PC-3 (cell line): ENCODE measurements around the gene LHX5. TPM values are rescaled to one million over a fixed set of nuclear protein-coding genes. Genes with fewer than 3 reads are reported as not detected.

Source experiments
- ATAC-seq: fragments of 200-7000 bp; cut with Tn5 transposase; 2 replicates; pipeline ENCODE4 v1.9.1; 2020; ENCODE audit warnings: mild to moderate bottlenecking, moderate library complexity
- BruUV-seq: library from RNA; stranded (reverse); fragments of 400-500 nt; replicated peaks from 2 replicates; lab custom pipeline; 2021; lab: Mats Ljungman, UMichigan
- CTCF ChIA-PET: fragments of 300-600 bp; sonication (Branson Sonifier 250); formaldehyde crosslinking; loops from one replicate; lab custom pipeline; 2022; ENCODE audit warnings: antibody characterized with exemption; lab: Charles Lee
- POLR2A ChIA-PET: fragments of 300-600 bp; sonication (Branson Sonifier 250); formaldehyde crosslinking; loops from one replicate; lab custom pipeline; 2022; ENCODE audit warnings: antibody characterized with exemption; ENCODE audit not compliant: unreplicated experiment; lab: Charles Lee
- DNase-seq: peaks from one replicate; pipeline ENCODE4 v3.0.0-alpha.2; 2015
- H2AFZ ChIP-seq: fragments of 300-600 bp; sonication (generic); 2 replicates; pipeline ENCODE4 v1.6.0; 2016; ENCODE audit warnings: antibody characterized with exemption, low read length
- H3F3A ChIP-seq: fragments of 300-600 bp; sonication (generic); one replicate; pipeline ENCODE4 v1.6.0; 2017; ENCODE audit warnings: antibody characterized with exemption, low read length, control low read depth, mild to moderate bottlenecking; ENCODE audit not compliant: unreplicated experiment
- H3K27ac ChIP-seq: fragments of 300-600 bp; sonication (generic); 2 replicates; pipeline ENCODE4 v1.5.1; 2016; ENCODE audit warnings: mild to moderate bottlenecking, low read length
- H3K27me3 ChIP-seq: fragments of 300-600 bp; sonication (generic); 2 replicates; pipeline ENCODE4 v1.6.1; 2016; ENCODE audit warnings: low read length, mixed read lengths
- H3K36me3 ChIP-seq: fragments of 300-600 bp; sonication (generic); 2 replicates; pipeline ENCODE4 v1.6.1; 2016; ENCODE audit warnings: low read depth, mixed run types, low read length, mixed read lengths
- H3K4me1 ChIP-seq: fragments of 300-600 bp; sonication (generic); 2 replicates; pipeline ENCODE4 v1.5.1; 2016; ENCODE audit warnings: low read length; ENCODE audit not compliant: insufficient read depth
- H3K4me2 ChIP-seq: fragments of 300-600 bp; sonication (generic); 2 replicates; pipeline ENCODE4 v1.6.0; 2016; ENCODE audit warnings: low read length
- H3K4me3 ChIP-seq: fragments of 300-600 bp; sonication (generic); 2 replicates; pipeline ENCODE4 v1.5.1; 2016; ENCODE audit warnings: mild to moderate bottlenecking, low read length, mixed read lengths
- H3K79me2 ChIP-seq: fragments of 300-600 bp; sonication (generic); 2 replicates; pipeline ENCODE4 v1.6.1; 2017; ENCODE audit warnings: low read length, mixed read lengths
- H3K9ac ChIP-seq: fragments of 300-600 bp; sonication (generic); 2 replicates; pipeline ENCODE4 v1.6.0; 2016; ENCODE audit warnings: mild to moderate bottlenecking, low read length
- H3K9me2 ChIP-seq: fragments of 300-600 bp; sonication (generic); replicated peaks from 2 replicates; pipeline ENCODE4 v1.6.1; 2016; ENCODE audit warnings: mixed run types, low read length, mixed read lengths
- H3K9me3 ChIP-seq: fragments of 300-600 bp; sonication (generic); 2 replicates; pipeline ENCODE4 v1.6.1; 2016; ENCODE audit warnings: low read length, mixed read lengths
- H4K20me1 ChIP-seq: fragments of 300-600 bp; sonication (generic); 2 replicates; pipeline ENCODE4 v1.6.1; 2016; ENCODE audit warnings: low read length, mixed read lengths
- CTCF ChIP-seq: fragments of 300-600 bp; sonication (generic); conservative IDR thresholded peaks from 2 replicates; pipeline ENCODE4 v1.5.1; 2017; ENCODE audit warnings: antibody characterized with exemption, low read depth, mild to moderate bottlenecking, low read length
- EZH2 ChIP-seq: fragments of 300-600 bp; sonication (generic); IDR thresholded peaks from one replicate; pipeline ENCODE4 v1.6.1; 2017; ENCODE audit warnings: antibody characterized with exemption, mild to moderate bottlenecking, low read length; ENCODE audit not compliant: unreplicated experiment
- EZH2phosphoT487 ChIP-seq: fragments of 300-600 bp; sonication (generic); IDR thresholded peaks from 2 replicates; pipeline ENCODE4 v1.6.1; 2018; ENCODE audit warnings: mild to moderate bottlenecking, antibody characterized with exemption, low read length, borderline replicate concordance
- intact Hi-C: fragments of 100-400 bp; cut with micrococcal nuclease; formaldehyde crosslinking; loops from 2 replicates; pipeline ENCODE4 v1.9.0; 2023
- total RNA-seq: library from RNA; depleted of rRNA; stranded (reverse); fragments of >200 nt; gene quantifications from 2 replicates; pipeline ENCODE4 v1.2.3, GENCODE V29; 2014

The LHX5 gene
- total RNA-seq, 1 experiment from 2014 or later: 0.26 TPM

DNA sequence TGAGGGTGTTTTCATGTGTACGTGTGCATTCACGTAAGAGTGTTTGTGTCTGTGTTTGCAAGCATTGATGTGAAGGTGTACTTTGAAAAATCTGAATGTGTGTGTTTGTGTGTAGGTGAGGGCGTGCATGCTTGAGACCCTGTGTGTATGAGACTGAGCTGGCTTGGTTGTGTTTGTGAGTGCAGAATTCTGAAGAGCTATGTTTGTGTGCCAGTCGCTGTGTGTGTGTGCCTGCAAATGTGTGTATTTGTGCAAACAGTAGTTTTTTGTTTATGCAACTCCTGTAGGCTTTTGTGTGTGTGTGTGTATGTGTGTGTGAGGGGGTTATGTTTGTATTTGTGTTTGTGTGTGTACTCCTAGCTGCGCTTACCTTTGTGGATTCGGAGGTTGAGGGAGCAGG lies 1.7 kb upstream of the LHX5 start:
- no peak overlapping the region for H3K9ac ChIP-seq
- H2AFZ ChIP-seq: no peak overlapping the region
- DNase-seq: no peak
- H3K9me2 ChIP-seq: no peaks in the 10 kb centered on the region
- intact Hi-C loops: no loop called here
- H3K4me2 ChIP-seq: no peak overlapping the region
- H3K4me1 ChIP-seq: no peaks in the 10 kb centered on the region
- no peaks in the 10 kb centered on the region for H4K20me1 ChIP-seq
- POLR2A ChIA-PET: no interaction called here
- no peak overlapping the region for H3K27ac ChIP-seq
- no peak for TF ChIP-seq EZH2
- CTCF ChIA-PET: no interaction called here
- no TSS peak for BruUV-seq
- H3F3A ChIP-seq: no peaks in the 10 kb centered on the region
- ATAC-seq: no peak
- no peaks in the 10 kb centered on the region for H3K36me3 ChIP-seq
- H3K79me2 ChIP-seq: no peaks in the 10 kb centered on the region
- H3K4me3 ChIP-seq: no peak overlapping the region
- H3K9me3 ChIP-seq: no peaks in the 10 kb centered on the region
- peaks cover 96% of the 10 kb centered on the region for H3K27me3 ChIP-seq

GRCh38 chr12:113472191-113473121 lies 785 bp upstream of the LHX5 start:
- TF ChIP-seq EZH2 (no peak), EZH2phosphoT487 (no peak), CTCF (no peak)
- Histone ChIP-seq H3K27ac (no peak overlapping the region), H3F3A (no peaks in the 10 kb centered on the region), H3K9me2 (no peaks in the 10 kb centered on the region), H3K79me2 (no peaks in the 10 kb centered on the region), H3K9ac (no peak overlapping the region), H3K27me3 (peaks cover 96% of the 10 kb centered on the region), H3K36me3 (no peaks in the 10 kb centered on the region), H3K4me3 (no peak overlapping the region), H3K4me2 (no peak overlapping the region), H2AFZ (no peak overlapping the region), H3K4me1 (peaks cover 3% of the 10 kb centered on the region; the same call in 1 of the 2 replicates), H3K9me3 (no peaks in the 10 kb centered on the region), H4K20me1 (no peaks in the 10 kb centered on the region)
- no peak for ATAC-seq
- POLR2A ChIA-PET: no interaction called here
- BruUV-seq: no TSS peak
- intact Hi-C loops: no loop called here
- CTCF ChIA-PET: no interaction called here
- no peak for DNase-seq

DNA sequence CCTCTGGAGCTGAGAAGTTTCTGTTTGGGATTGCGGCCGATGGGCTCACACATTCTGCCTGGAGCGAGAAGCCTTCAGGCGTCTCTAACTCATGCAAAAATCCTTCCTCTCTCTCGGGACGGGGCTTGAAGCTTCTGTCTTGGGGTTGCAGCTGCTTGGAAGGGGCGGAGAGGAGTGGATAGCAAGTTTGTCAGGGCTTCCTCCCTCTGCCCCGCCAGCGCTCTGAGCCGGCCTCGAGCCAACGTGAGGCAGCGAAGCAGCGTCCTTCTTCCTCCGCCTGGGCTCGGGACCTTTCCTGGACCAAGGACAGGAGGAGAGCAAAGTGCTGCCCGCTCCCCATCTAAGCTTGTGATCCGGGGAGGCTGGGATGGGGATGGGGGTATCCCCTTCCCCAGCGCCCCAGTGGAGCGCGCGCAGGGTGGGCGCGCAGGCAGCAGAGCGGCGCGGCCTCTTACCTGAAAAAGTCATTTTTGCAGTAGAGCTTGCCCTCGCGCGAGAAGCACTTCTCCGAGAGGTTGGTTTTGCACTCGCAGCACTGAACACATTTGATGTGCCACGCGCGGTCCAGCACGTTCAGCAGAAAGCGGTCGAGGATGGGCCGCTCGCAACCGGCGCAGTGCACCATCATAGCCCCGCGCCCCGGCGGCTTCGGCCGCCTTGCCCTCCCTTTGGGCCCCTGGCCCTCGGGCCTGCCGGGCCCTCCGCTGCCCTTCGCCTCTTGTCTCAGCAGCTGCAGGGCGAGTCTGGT lies 626 bp downstream of the LHX5 start:
- no TSS peak for BruUV-seq
- TF ChIP-seq CTCF (no peak), EZH2phosphoT487 (no peak), EZH2 (no peak)
- Histone ChIP-seq H3K9ac (no peak overlapping the region), H3K36me3 (no peaks in the 10 kb centered on the region), H3K27ac (no peak overlapping the region), H2AFZ (no peak overlapping the region), H3K9me3 (no peaks in the 10 kb centered on the region), H4K20me1 (no peaks in the 10 kb centered on the region), H3K27me3 (peaks cover 100% of the 10 kb centered on the region), H3K4me3 (no peak overlapping the region), H3F3A (no peaks in the 10 kb centered on the region), H3K4me2 (no peak overlapping the region), H3K4me1 (peaks cover 3% of the 10 kb centered on the region; the same call in 1 of the 2 replicates), H3K79me2 (no peaks in the 10 kb centered on the region), H3K9me2 (no peaks in the 10 kb centered on the region)
- no peak for ATAC-seq
- POLR2A ChIA-PET: no interaction called here
- CTCF ChIA-PET: no interaction called here
- DNase-seq: no peak
- intact Hi-C loops: no loop called here
